Suppressor macrophage treated with lipopolysaccharide for 4 hours (primary cell): ENCODE results near the gene KIF18A.

Experiments
- DNase-seq: peaks from one replicate; pipeline ENCODE4 v3.0.0-alpha.2; 2020

Gene KIF18A

GRCh38 chr11:28040384-28040783 lies 67.6 kb downstream of the KIF18A start:
- DNase-seq: no peak

- DNase-seq: no peak
Measured at GRCh38 chr11:28038775-28039174, 69.2 kb downstream of the KIF18A start.

GRCh38 chr11:28026634-28027290 lies 81.2 kb downstream of the KIF18A start:
- no peak for DNase-seq

DNA sequence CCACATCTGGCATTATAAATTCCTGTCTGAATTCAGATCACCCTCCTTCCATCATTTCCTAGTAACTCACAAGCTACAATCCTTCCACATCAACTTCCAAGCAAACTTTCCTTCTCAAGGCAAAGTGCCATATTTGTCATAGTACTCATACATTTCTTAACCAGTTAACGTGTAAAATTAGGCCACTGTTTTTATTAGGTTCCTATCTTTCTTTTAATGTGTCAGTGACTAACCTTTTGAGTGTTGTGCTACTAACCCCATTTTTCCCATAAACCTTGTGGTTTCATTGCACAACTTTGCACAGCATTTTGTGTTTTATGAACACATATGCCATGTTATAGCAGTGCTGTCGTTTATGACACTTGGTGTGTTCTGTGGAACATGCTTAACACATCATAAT lies 90.1 kb downstream of the KIF18A start:
- no peak for DNase-seq

GRCh38 chr11:28011813-28012212 lies 96.1 kb downstream of the KIF18A start:
- no peak for DNase-seq

GRCh38 chr11:28009996-28010395 lies 98.0 kb downstream of the KIF18A start:
- no peak for DNase-seq

- DNase-seq: no peak
Measured at GRCh38 chr11:28009388-28009787, 98.6 kb downstream of the KIF18A start.

- DNase-seq: no peak
Measured at GRCh38 chr11:28003615-28004014, 104.3 kb downstream of the KIF18A start.

DNA sequence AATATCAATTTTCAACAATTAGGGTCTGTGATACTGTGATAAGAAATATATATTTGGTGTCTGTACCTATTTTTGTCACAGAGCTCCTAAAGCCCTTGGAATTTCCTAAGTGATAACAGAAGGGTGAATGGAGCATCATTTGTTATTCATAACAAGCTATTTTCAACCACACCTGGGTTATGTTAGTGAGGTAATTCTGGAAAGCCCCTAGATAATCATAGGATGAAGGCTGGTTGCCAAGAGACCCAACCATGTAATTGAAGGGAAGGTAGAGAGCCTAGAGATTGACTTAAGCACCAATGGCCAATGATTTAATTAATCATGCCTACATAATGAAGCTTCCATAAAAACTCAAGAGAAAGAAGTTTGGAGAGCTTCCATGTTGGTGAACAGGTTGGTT lies 109.4 kb downstream of the KIF18A start:
- no peak for DNase-seq

GRCh38 chr11:27997344-27997743 lies 110.6 kb downstream of the KIF18A start:
- DNase-seq: no peak

DNA sequence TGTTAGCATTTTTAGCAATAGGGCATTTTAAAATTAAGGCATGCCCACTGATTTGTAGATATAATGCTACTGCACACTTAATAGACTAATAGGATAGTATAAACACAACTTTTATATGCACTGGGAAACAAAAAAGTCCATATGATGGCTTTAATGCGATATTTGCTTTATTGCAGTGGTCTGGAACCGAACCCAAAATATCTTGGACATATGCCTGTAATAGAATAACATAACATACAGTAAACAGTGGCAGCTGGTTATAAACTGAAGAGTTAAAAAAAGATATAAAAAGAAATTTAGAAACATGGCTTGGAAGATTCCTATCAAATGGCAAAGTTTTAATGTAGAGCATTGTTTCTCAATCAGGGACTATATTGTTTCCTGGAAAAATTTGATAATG lies 111.9 kb downstream of the KIF18A start:
- DNase-seq: no peak

GRCh38 chr11:27995083-27995482 lies 112.9 kb downstream of the KIF18A start:
- no peak for DNase-seq

DNA sequence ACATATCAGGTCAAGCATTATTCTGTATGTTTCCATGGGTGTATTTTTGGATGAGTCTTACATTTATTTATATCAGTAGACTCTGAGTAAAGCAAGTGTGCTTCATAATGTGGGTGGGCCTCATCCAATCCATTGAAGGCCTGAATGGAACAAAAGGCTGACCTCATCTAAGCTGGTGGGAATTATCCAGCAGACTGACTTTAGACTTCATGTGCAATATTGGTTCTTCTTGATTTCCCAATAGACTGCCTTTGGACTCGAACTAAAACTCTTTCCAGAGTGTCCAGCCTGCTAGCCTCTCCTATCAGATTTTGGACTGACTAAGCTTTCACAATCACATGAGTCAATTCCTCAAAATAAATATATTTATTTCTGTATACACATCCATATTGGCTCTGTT lies 116.2 kb downstream of the KIF18A start:
- no peak for DNase-seq

- no peak for DNase-seq
Measured at GRCh38 chr11:27977527-27977926, 130.4 kb downstream of the KIF18A start.

DNA sequence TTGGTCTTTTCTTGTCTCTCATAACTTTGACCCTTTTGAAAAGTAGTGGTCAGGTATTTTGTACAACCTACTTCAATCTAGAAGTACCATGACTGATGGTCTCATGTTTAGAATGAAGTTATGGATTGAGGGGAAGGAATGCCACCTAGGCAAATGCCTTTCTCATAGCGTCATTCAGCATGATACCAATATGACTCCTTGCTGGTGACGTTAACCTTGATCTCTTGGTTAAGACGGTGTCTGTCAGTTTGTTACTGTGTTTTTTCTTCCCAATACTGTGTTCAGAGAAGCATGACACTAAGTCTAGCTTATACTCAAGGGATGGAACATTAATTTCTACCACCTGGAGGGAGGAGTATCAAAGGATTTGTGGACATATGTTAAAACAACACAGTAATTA lies 130.9 kb downstream of the KIF18A start:
- no peak for DNase-seq

DNA sequence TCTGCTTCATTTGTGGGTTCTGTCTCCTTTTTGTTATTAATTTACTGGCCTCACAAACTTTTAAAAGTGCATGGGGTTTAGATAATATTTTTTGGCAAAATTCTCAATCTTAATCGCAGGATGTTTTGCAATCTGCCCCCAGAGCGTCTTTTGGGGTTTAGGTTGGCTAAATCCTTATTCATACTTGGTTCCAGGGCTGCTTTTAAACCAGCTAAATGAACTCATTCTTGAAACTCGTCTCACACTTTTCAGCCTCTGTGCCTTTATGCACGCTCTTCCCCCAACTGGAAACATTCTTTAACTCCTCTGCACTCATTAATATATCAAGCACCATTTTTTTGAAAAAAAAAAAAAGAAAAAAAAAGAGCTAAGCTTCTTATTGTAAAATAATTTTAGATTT lies 131.7 kb downstream of the KIF18A start:
- DNase-seq: no peak

GRCh38 chr11:27973851-27974536 lies 134.0 kb downstream of the KIF18A start:
- no peak for DNase-seq

- no peak for DNase-seq
Measured at GRCh38 chr11:27972522-27973170, 135.3 kb downstream of the KIF18A start.

DNA sequence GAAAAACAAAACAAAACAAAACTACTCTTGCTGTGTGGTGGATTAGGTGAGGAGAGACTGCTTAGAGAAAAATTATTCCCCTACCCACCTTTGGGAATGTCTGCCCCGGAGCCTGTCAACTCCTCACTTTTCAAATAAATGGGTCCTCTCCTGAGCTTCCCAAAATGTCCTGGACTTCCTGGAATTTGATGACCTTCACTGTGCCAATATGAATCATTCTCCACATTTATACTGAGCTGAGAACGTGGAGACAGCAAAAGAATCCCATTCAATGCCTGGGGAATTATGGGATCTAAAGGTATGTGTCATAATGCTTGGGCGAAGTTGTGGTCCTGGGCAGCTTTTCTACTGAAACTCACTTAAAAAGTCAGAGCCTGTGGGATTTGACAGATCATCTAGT lies 136.8 kb downstream of the KIF18A start:
- DNase-seq: no peak
